CD4-positive, alpha-beta T cell treated with Interleukin-21 for 1 hour (primary cell): Measurements from ENCODE around the gene FLT3.
"Not testable (repeated sequence)": the region's sequence is repeated elsewhere in the genome, so short reads cannot be mapped to it uniquely, and the experiment has no call there.

Source experiments
- DNase-seq: peaks from one replicate; pipeline ENCODE4 v3.0.0-alpha.2; 2020

FLT3 gene

GRCh38 chr13:27971236-27971645, 129.1 kb downstream of the FLT3 start:
- no peak for DNase-seq

GRCh38 chr13:27970382-27971235, 129.8 kb downstream of the FLT3 start:
- DNase-seq, result no peak

- DNase-seq, result no peak
These were observed 130.5 kb downstream of the FLT3 start for GRCh38 chr13:27969866-27970229.

GRCh38 chr13:27969082-27969865, 131.1 kb downstream of the FLT3 start, which contains the start of gene CDX2:
Gene CDX2 (minus strand): TSS chr13:27969315. CDS start chr13:27969006, 309 bp downstream.
- DNase-seq, result no peak

GRCh38 chr13:27968316-27969081, 131.9 kb downstream of the FLT3 start:
- no peak for DNase-seq

GRCh38 chr13:27967736-27968315, 132.6 kb downstream of the FLT3 start:
- no peak for DNase-seq

- no peak for DNase-seq
These were observed 133.1 kb downstream of the FLT3 start for GRCh38 chr13:27967203-27967735.

- DNase-seq, result no peak
These were observed 133.7 kb downstream of the FLT3 start for GRCh38 chr13:27966641-27967202.

GRCh38 chr13:27965740-27966640, 134.4 kb downstream of the FLT3 start:
- DNase-seq, result no peak

GRCh38 chr13:27965343-27965739, 135.0 kb downstream of the FLT3 start:
- no peak for DNase-seq

GRCh38 chr13:27964741-27965323, 135.5 kb downstream of the FLT3 start:
- no peak for DNase-seq

- DNase-seq, result not testable (repeated sequence)
These were observed 136.2 kb downstream of the FLT3 start for GRCh38 chr13:27964206-27964605.

- DNase-seq, result no peak
These were observed 136.9 kb downstream of the FLT3 start for GRCh38 chr13:27963491-27963890.

GRCh38 chr13:27962982-27963381, 137.4 kb downstream of the FLT3 start:
- DNase-seq, result no peak

- no peak for DNase-seq
These were observed 138.1 kb downstream of the FLT3 start for GRCh38 chr13:27962128-27962841.

- DNase-seq, result no peak
These were observed 138.9 kb downstream of the FLT3 start for GRCh38 chr13:27961227-27962085.

- DNase-seq, result no peak
These were observed 139.8 kb downstream of the FLT3 start for GRCh38 chr13:27960362-27961226.

- no peak for DNase-seq
These were observed 140.4 kb downstream of the FLT3 start for GRCh38 chr13:27959976-27960361.
